NCI-H2196 treated with DMSO at 0.1 percent for 48 hours (cell line): ENCODE data around the gene PIK3CA.
A peak's percentile ranks its signal among the peaks of the same experiment; 100 is the strongest.
"Not testable (repeated sequence)": the region's sequence is repeated elsewhere in the genome, so short reads cannot be mapped to it uniquely, and the experiment has no call there.

Source experiments
- DNase-seq: peaks from one replicate; lab custom pipeline; 2025; ENCODE audit not compliant: unreplicated experiment; lab: John Stamatoyannopoulos, UW

The PIK3CA gene

DNA sequence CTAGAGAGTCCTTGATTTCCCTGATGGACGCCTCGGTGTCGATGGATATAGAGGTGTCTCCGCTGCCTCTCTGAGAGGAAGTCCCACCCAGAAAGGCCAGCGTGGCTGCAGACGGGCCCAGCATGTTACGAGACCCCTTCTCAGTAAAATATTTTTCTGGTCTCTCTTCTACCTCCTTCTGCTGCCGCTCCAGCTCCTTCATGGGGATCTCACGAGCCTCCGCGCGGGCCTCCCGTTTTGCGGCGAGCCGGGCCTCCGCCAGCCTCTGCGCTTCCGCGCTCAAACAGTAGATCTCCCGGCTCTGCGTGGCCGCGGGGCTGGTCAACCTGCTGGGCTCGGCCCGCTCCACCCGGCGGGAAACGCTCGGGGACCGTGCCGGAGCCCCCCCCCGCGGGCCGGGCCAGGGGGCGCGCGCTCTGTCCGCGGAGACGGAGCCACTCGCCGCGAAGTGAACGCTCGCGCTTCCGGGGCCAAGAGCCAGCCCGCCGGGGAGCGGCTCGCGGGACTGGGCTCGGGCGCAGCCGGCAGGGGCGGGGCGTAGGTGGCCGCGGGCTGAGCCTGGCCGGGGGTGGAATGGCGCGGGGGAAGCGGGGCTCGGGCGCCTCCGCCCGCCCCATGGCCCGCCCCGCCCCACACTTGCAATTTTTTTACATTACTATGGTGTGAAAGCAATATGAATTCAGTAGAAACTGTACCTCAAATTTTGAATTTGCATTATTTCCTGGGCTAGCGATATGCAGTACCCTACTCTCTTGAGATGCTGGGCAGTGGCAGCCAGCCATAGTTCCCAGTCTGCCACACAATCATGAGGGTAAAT, 113.0 kb downstream of the PIK3CA start:
- DNase-seq = peak; percentile 71

DNA sequence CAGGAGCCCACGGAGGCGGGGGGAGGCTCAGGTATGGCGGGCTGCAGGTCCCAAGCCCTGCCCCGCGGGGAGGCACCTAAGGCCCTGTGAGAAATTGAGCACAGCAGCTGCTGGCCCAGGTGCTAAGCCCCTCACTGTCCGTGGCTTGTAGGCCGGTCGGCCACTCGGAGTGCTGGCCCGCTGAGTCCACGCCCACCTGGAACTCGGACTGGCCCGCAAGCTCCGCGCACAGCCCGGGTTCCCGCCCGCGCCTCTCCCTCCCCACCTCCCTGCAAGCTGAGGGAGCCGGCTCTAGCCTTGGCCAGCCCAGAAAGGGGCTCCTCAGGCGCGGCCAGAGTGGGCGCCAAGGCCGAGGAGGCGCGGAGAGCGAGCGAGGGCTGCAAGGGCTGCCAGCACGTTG, 115.0 kb downstream of the PIK3CA start:
- no peak for DNase-seq

- DNase-seq = no peak
These were observed 116.3 kb downstream of the PIK3CA start for GRCh38 chr3:179264449-179264848.

DNA sequence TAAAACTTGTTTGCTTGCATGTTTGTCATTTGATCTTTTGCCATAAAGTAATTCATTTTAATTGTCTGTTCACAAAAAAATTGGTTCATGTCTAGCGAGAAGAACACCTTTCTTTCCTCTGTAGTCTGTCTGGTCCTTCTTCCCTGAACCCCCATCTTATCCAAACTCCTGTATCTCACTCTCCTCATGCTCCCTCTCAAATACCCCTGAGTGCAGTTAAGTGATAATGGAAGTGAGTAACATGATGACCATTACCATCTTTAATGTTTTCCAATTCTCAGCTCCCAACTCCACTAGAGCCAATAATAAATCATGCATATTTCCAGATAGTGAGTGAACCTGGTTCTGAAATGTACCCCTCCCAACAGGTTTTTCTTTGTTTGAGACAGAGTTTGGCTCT, 116.9 kb downstream of the PIK3CA start:
- DNase-seq = no peak

DNA sequence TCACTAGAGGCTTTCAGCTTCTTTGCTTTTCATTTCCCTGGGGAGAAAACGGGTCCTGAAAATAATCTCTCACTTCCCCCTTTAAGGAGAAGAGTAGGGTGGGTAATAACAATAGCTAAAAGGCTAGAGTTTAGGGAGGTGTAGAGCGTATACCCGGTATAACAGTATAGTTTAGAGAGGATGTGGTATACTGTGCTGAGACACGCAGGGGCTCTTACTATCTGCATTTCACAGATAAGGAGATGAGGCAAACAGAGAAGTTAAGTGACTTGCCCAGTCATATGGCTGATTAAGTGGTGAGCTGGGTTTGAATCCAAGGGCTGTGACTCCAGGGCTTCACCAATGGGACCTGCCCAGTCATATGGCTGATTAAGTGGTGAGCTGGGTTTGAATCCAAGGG, 117.7 kb downstream of the PIK3CA start:
- DNase-seq = no peak

DNA sequence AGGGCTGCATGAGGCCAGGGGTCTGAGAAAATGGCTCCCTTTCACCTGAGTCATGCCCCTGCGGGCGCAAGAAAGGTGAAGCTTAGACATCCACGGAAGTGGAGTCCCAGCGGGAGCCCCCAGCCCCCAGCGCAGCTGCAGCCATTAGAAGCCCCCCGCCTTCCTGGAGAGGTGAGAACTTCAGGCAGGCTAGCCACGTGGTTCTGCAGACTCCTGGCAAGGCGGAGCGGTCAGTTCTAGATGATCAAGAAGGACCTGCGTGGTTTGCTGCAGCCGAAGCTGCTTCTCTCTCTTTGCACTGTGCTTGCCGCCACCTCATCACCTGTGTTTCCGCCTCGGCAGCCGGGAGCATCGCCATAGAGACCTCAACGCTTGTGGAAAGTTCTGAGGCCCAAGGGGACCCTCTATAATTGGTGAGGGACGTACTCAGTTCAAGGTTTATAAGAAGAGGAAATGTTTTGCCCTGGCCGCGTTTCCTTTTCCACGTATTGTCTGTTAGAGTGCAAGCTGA, 118.6 kb downstream of the PIK3CA start:
- no peak for DNase-seq

GRCh38 chr3:179268400-179269051, 120.4 kb downstream of the PIK3CA start:
- DNase-seq = no peak

DNA sequence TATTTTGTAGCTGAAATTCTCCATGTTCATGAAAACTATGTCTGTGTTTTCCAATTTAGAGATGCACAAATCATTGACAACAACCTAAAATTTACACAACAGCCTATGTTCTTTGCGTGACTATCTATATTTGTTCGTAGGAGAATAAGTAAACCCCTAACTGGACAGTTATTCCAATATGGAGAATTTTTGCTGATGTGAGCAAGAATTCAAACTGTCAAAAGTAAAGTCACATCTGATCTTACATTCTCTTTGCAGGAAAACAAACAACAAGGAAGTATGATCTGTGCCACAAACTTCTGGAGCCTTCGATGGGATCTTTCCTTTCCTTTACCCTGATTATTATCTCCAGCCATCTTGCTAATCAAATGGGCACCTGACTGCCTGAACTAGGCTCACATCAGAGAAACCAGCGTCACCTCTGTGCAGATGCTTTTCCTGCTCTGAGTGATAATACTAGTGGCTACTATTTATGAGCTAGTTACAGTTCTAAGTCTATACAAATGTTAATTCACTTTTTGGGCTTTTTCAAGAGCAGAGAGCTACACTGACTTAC, 121.1 kb downstream of the PIK3CA start:
- no peak for DNase-seq

DNA sequence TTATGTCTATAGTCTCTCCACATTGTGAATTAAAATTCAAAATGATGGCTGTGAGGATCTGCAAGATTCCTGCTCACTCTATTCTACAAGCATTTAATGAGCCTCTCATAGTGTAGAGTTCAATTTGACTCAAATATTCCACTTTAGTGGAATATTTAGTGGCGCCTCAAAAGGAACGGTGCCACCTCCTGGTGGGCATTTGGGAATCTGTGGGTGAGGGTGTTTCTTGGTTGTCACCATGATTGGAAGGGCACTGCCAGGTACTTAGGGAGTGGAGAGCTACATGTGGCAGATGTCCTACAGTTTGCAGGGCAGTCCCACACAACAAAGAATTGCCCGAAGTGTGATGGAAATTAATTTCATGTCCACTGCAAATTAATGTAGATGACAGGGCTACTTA, 124.2 kb downstream of the PIK3CA start:
- no peak for DNase-seq

GRCh38 chr3:179274434-179274833, 126.3 kb downstream of the PIK3CA start:
- DNase-seq = not testable (repeated sequence)

DNA sequence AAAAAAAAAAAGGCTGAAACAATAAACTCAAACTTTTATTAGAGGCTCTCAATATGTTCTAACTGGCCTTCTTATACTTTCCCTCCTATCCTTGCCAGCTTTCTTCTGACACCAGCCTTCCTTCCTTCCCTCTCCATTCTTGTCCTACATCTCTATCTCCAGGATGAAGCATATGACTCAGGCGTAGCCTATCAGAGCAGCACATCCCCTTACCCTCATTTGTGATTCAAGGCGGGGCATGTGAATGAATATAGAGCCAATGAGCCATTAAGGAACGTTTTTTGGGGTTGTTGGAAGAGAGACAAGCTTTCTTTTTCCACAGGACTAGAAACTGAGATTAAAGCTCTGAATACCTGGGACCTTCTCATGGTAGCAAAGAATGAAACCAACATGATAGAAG, 127.8 kb downstream of the PIK3CA start:
- no peak for DNase-seq

DNA sequence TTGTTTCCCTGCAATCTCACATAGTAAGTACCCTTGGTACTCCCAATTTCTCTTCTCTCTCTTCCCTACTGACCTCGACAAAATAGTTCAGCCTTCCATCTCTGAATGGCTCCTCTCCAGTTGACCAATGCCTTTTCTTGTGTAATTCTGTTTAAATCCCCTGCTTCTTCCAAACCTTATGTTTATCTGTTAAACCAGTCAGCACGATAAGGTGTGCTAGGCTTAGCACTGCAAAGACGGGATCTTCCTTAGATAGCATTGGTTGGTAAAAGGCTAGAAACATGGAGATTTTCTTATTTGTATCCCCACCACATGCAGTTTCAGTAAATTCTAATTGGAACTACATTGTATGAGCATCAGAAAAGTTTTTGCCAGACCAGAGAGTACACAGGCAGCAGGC, 128.6 kb downstream of the PIK3CA start:
- DNase-seq = no peak

DNA sequence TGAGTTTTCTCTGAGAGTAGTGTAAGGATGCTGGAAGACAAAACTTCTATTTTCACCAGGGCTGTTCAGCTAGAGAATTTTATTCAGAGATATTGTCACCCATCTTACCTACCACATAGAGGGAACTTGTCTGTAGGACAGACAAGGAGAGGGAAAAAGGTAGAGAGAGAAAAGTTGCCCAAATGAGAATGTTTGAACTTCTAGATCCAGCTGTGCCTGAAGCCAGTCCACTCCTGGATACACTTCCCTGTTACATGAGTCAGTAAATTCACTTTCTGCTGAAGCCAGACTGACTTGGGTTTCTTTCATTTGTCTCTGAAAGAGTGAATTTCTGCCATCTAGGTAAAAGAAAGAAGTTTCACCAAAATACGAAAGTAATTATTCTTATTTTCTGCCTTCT, 130.0 kb downstream of the PIK3CA start:
- DNase-seq = no peak

DNA sequence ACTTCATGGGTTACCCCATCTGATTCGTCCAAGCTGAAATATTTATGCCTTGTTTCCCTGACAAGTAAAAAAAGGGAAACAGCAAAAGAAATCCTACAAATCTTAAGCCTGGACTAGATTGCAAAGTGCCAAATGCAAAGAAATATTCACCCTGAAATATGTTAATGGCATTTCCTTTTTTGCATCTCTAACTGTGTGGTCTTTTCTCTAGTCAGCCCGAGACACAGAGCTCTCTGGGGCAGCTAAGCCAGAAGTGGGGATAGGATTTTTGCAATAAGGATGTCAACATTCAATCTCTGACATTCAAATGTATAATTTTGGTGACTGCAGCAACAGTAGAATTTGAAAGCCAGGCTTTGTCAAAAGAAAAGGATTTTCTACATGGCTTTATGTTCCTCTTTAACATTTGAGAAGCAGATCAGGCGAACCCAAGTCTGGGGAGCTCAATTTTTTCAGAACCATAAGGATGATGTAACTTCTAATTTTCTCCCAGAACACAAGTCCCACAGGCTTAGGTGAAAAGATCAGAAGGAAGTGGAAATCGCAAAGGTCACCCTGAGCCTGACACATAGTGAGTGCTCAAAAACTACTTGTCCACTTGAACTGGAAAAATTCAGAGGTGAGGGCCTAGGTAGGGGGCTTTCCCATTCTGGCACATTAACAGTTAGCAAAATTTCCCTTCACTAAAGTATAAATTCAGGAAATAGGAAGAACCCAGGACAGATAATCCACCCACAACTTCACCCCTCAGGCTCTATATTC, 131.0 kb downstream of the PIK3CA start:
- DNase-seq = no peak

GRCh38 chr3:179279837-179280236, 131.7 kb downstream of the PIK3CA start:
- no peak for DNase-seq

GRCh38 chr3:179281825-179282224, 133.7 kb downstream of the PIK3CA start:
- DNase-seq = no peak

DNA sequence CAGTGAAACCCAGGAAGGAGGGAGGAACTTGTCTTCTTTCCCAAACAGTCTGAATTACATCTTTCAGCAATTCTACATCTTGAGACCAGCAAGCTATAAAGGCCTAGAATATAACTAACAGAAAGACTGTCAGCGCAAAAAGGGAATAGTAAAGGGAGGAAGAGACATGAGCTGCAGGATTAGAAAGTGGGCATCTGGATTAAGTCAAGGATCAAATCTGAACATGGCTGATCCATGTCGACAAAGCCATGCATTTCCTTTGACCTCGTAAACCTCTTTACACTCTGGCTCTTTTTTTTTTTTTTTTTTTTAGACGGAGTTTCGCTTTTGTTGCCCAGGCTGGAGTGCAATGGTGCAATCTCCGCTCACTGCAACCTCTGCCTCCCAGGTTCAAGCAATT, 138.2 kb downstream of the PIK3CA start:
- no peak for DNase-seq

GRCh38 chr3:179288845-179289244, 140.7 kb downstream of the PIK3CA start:
- DNase-seq = no peak

GRCh38 chr3:179289295-179289694, 141.1 kb downstream of the PIK3CA start:
- no peak for DNase-seq
